GM18505 (cell line): ENCODE measurements around the gene TMEM131.

ENCODE experiments used
- ATAC-seq: cut with Tn5 transposase; IDR thresholded peaks from one replicate; pipeline ENCODE4 v1.9.1; 2021; ENCODE audit not compliant: unreplicated experiment
- POLR2A ChIP-seq: IDR thresholded peaks from 4 replicates; pipeline ENCODE4 v1.6.1; 2011; ENCODE audit warnings: borderline replicate concordance; ENCODE audit not compliant: insufficient read depth, insufficient read length; ENCODE audit errors: extremely low read depth

The TMEM131 gene

DNA sequence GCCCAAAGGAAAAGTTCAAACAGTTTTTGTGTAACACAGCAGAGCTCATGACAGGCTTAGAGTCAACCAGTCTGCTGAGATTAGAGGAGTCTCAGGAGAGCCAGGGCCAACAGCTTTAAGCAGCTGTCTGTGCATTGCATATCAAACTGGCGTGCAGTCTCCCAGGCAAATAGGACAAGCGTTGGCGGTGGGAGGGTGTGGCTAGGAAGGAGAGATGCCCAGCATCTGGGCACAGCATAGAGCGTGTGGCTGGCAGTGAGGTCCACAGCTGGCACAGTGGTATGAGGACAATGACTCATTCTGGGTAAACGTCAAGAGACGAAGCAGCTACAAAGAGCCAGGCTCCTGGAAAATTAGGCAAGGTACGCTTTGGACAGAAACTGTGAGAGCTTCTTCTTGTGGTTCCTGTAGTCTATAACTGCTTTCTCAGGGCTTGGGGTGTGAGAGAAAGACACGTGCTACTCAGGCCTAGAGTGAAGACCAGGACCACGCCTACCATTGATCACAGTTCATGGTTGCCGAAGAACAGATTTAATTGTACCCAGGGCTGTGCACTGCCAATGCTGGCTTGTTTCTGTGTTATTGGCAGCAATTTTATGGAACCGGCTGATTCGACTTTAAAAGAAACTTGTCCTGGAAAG, 267.5 kb downstream of the TMEM131 start:
- no peak for ATAC-seq
- no peak for TF ChIP-seq POLR2A

DNA sequence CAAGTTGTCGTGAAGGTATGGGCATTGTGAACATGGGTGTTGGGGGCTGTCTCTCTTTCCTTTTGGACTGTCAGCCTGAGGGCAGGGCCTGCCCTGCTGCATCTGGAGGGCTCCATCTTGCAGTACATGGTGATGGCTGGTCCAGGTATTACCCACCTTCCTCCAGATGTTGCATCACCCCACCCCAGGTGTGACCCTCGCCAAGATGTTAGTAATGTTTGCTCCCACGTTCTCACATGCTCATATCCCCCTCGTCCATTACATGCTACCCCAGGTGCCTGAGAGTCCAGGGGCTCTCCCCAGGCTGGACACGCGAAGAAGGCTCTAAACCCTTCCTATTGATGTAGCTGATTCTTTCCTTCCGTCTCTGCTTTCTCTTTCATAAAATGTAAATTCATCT, 268.5 kb downstream of the TMEM131 start:
- ATAC-seq = no peak
- no peak for TF ChIP-seq POLR2A

DNA sequence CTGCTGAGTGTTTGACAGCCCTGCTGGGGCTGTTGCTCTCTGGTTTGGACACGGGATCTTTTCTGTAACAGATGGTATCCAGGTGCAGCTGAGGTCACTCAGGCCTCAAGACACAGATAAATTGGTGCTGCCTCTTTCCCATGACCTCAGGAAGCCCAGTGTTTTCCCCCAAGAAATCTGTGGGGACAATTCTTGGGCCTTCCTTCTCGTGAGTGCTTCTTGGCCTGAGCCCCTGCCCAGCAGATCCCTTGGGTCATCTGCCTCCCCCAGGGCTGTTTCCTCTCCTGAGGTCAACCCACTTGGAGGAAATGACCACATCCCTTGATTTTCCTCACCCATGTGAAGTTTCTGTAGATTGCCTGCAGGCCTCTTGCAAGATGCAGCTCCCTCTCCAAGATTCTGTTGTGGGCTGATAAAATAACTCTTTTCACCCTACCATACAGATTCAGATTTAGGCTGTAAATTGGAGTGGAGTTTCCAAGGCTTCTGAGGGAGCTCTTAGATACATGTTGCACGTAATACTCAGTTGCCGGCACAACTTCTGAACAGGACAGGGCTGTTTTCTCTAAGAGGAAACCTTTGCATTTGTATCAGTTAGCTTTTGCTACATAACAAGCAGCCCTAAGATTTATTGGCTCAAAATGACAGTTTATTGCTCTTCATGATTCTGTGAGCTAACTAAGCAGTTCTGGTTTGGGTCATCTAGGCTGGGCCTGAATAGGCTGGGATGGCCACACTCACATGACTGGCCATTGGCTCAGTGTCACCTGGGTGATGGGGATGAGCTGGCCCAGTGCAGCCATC, 269.3 kb downstream of the TMEM131 start:
- no peak for TF ChIP-seq POLR2A
- ATAC-seq = no peak

DNA sequence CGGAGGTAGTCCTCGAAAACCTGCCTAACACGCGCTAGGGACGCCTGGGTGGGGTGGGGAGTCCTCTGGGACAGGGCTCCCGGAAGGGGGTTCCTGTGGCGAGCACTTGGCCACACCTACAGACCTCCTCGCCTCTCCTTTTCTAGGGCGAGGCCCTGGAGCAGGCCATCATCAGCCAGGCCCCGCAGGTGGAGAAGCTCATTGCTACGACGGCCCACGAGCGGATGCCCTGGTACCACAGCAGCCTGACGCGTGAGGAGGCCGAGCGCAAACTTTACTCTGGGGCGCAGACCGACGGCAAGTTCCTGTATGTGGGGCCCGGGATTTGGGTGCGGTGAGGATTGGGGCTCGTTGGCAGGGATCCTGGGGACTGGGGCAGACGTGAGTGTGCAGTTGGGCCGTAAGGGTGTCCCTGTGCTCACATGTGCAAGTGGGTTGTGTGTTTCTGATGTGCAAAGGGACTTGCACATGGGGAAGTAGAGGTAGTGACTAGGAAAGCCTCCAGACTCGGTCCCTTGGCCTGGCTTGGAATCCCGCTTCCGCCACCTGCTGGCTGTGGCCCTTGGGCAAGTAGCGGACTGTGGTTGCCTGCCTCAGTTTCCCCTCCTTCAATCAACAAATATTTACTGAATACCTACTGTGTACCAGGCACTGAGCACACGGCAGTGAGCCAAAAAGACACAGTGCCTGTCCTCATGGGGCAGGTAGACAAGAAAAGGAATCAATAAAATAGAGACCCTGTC, 270.6 kb downstream of the TMEM131 start:
- ATAC-seq = no peak
- no peak for TF ChIP-seq POLR2A

DNA sequence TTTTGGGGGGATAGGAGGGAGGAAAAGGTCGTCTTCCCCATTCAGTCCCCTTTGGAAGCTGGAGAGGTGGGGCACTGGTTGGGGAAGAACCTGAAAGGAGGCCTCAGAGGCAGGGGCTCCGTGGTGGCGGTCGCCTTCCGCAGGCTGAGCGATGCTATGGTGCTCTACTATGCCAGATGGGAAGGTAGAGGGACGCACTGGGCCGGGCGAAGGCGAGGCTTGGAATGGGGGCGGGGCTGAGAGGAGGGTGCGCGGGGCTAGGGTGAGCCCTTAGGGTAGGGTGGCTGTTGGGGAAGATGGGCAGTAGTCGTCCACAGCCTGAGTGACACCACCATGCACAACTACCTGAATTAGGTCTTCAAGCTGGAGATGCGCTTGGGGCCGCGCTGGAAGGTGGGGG, 271.2 kb downstream of the TMEM131 start:
- TF ChIP-seq POLR2A = no peak
- ATAC-seq = no peak

DNA sequence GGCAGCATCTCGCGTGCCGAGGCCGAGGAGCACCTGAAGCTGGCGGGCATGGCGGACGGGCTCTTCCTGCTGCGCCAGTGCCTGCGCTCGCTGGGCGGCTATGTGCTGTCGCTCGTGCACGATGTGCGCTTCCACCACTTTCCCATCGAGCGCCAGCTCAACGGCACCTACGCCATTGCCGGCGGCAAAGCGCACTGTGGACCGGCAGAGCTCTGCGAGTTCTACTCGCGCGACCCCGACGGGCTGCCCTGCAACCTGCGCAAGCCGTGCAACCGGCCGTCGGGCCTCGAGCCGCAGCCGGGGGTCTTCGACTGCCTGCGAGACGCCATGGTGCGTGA, 271.7 kb downstream of the TMEM131 start:
- no peak for TF ChIP-seq POLR2A
- ATAC-seq = no peak

DNA sequence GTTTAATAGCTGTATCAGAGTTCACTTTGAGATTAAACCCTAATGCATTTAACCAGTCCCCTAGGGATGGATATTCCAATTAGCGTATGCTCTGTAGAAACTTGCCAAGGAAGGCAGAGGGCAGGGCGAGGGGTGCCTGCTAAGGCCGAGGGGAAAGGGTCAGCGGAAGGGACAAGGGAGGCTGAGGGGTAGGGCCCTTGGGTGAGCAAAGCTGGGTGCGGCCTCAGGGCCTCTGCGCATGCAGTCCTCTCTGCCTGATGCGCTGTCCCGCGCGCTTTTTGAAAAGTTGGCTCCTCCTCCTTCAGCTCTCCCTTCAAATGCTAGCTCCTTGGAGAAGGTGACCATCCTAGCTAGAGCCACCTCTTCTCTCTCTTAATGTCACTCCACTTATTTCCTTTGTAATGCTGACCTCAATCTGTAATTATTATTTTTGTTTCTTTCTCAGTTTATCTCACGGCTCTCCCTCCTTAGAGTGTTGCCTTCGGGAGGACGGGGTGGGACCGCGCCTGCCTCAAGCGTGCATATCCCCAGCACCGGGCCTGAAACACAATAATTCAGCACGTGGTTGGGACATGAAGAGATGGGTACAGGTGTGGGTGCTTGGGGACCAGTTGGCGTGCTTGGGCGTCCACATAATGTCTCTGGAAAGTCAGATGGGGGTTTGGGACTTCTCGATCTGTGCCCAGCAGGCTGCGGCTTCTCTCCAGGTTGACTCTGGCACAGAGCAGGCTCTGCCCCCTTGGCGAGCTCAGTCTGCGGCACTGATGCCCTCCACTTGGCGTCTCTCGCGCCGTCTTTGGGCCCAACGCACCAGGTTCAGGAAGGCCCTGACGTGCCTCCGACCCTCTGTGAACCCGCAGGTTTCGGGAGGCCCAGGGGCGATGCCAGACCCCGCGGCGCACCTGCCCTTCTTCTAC, 272.3 kb downstream of the TMEM131 start:
- TF ChIP-seq POLR2A = no peak
- ATAC-seq = no peak

DNA sequence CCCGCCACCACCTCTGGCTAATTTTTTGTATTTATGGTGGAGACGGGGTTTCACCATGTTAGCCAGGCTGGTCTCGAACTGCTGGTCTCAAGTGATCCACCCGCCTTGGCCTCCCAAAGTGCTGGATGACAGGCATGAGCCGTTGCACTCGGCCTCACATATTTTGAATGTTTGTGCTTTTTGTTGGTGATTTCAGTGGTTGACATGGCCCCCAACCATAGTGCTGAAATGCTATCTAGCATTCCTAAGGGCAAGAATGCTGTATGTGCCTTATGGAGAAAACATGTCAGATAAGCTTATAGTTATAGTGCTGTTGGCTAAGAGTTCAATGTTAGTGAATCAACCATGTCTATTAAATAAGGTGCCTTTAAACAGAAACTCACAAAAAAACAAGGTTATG, 273.5 kb downstream of the TMEM131 start:
- ATAC-seq = no peak
- no peak for TF ChIP-seq POLR2A

DNA sequence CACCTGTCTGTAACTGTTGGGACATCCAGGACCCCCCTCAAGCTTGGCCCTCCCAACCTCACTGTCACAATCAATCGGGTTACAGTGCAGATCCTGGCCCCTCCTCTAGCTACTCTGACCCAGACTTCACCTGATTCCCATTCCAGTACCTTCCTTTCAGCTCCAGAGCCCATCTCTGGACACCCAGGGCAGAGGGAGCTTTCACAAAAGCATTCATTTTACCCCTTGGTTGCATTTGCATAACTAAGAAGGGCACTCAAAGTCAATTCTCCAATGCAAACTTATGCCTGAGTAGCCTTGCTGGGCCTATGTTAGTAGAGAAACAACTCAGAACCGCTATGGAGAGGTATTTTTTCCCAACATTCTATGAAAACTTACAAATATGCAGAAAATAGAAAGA, 275.0 kb downstream of the TMEM131 start:
- TF ChIP-seq POLR2A = no peak
- no peak for ATAC-seq

DNA sequence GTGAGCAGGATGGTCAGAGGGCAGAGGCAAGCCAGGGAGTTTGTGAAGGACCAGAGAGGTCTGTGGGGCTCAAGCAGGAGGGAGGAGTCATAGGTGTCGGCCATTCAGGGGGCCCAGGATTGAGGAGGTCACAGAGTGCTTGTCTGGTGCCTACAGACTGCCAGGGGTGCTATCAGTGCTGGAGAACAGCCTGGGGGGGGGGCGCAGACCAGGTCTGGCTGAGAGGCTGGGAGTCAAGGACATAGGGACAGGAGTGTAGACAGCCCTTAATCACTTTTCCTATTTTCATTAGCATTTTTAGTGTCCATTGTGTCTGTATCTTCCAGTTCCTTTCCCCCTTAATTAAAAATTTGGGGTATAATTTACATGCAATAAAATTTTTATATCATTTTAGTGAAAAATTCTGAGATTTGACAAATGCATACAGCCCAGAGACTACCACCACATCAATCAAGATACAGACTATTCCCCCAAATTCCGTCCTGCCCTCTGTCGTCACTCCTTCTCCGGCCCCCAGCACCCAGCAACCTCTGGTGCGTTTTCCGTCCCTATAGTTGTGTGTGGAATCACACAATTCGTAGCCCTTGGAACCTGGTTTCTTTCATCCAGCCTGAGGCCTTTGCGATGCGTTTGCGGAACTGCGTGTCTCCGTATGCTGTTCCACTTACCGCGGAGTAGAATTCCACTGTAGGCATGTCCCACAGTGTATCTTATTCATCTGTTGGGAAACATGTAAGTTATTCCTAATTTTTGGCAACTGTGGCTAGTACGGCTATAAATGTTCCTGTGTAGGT, 276.2 kb downstream of the TMEM131 start:
- no peak for TF ChIP-seq POLR2A
- no peak for ATAC-seq

DNA sequence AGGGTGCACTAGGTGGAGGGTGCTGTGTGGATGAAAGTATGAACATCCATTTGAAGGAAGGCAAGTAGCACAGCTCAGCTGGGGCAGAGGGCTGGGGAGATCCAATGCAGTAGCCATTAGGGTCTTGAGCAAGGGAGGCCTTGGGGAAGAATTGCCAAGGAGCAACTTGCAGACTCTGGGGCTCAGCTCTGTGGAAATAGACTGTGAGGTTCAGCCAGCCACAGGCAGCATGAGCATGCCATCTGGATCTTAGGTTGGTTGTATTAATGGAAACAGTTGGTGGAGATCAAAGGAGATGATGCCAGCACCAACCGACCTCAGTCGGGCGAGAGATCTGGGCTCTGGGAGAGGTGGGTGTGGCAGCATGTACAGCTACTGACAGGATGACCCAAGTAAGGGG, 276.8 kb downstream of the TMEM131 start:
- TF ChIP-seq POLR2A = no peak
- ATAC-seq = no peak
